Progenitor cell of endocrine pancreas (in vitro differentiated cells): ENCODE results near the gene DDX24. TPM values are rescaled to one million over a fixed set of nuclear protein-coding genes. Genes with fewer than 3 reads are reported as not detected.

Experiments used
- DNase-seq: peaks from one replicate; pipeline ENCODE4 v3.0.0; 2021; ENCODE audit warnings: low spot score; ENCODE audit not compliant: unreplicated experiment
- H3K27ac Mint-ChIP-seq: 2 replicates; pipeline ENCODE4 v1.8.0; 2021; ENCODE audit warnings: mild to moderate bottlenecking, moderate library complexity, mixed read lengths
- H3K27me3 Mint-ChIP-seq: 2 replicates; pipeline ENCODE4 v1.8.0; 2021; ENCODE audit warnings: mixed read lengths
- H3K36me3 Mint-ChIP-seq: 2 replicates; pipeline ENCODE4 v1.8.0; 2022; ENCODE audit warnings: mixed read lengths; ENCODE audit not compliant: insufficient read depth
- H3K4me1 Mint-ChIP-seq: 2 replicates; pipeline ENCODE4 v1.8.0; 2021; ENCODE audit warnings: low read depth, mixed read lengths
- H3K4me3 Mint-ChIP-seq: 2 replicates; pipeline ENCODE4 v1.8.0; 2021; ENCODE audit warnings: low read depth, mild to moderate bottlenecking, moderate library complexity, mixed read lengths
- H3K9me3 Mint-ChIP-seq: 2 replicates; pipeline ENCODE4 v1.8.0; 2021; ENCODE audit warnings: low read depth, mixed read lengths
- total RNA-seq: library from RNA; stranded (reverse); gene quantifications from 2 replicates; pipeline ENCODE4 v1.2.1, GENCODE V29; 2021
- TF ChIP-seq, protein P1 (sequence below): fragments of 200-600 bp; sonication (generic); IDR thresholded peaks from one replicate; pipeline ENCODE4 v1.5.0; 2021; ENCODE audit warnings: antibody characterized with exemption, mild to moderate bottlenecking; ENCODE audit not compliant: unreplicated experiment

The DDX24 gene
- total RNA-seq, 1 donor from 2014 or later: 139 TPM

DNA sequence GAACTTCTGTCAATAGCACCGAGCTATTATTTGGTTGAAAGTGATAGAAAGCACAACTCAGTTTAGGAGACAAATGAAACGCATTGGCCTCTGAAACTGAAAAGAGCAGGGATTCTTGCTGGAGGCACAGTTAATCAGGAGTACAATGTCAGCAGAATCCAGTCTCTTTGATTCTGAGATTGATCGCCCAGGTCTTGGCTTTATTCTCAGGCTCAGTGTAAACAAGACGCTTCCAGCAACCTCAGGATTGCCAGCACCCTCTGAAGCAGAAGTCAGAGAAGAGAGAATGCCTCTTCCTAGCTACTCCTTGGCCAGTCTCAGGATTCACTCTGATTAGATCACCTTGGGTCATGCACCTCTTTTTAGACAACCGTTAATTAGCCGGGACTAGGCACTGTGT lies 66.6 kb downstream of the DDX24 start:
- DNase-seq: no peak
- H3K4me1 Mint-ChIP-seq: peaks cover 7% of the 10 kb centered on the region

DNA sequence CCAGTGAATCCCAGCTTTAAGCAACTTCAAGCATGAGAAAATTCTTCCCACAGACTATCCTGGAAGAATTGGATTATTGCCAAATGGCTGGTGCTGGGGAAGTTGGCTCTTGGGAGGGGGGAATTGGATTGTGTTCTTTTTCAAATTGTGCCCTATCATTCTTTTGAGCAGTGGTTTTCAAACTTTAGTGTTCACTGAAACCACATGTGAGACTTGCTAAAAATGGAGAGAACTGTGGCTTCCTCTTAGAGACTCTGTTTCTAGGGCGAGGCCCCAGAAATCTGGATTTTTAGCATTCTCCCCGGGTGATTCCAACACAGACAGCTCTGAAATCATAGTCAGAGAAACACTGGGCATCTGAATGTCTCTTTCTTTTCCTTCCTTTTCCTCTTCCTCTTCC lies 69.2 kb downstream of the DDX24 start:
- Mint-ChIP-seq H3K36me3 (no peaks in the 10 kb centered on the region), H3K4me1 (peaks cover 5% of the 10 kb centered on the region), H3K4me3 (no peak overlapping the region), H3K9me3 (no peaks in the 10 kb centered on the region), H3K27me3 (peaks cover 20% of the 10 kb centered on the region), H3K27ac (no peak overlapping the region)
- TF ChIP-seq, protein P1, sequence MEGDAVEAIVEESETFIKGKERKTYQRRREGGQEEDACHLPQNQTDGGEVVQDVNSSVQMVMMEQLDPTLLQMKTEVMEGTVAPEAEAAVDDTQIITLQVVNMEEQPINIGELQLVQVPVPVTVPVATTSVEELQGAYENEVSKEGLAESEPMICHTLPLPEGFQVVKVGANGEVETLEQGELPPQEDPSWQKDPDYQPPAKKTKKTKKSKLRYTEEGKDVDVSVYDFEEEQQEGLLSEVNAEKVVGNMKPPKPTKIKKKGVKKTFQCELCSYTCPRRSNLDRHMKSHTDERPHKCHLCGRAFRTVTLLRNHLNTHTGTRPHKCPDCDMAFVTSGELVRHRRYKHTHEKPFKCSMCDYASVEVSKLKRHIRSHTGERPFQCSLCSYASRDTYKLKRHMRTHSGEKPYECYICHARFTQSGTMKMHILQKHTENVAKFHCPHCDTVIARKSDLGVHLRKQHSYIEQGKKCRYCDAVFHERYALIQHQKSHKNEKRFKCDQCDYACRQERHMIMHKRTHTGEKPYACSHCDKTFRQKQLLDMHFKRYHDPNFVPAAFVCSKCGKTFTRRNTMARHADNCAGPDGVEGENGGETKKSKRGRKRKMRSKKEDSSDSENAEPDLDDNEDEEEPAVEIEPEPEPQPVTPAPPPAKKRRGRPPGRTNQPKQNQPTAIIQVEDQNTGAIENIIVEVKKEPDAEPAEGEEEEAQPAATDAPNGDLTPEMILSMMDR: no peak
- DNase-seq: no peak

More for the DNA sequence above, 66.6 kb downstream of the DDX24 start:
- Mint-ChIP-seq H3K4me3 (no peak overlapping the region), H3K9me3 (no peaks in the 10 kb centered on the region), H3K27me3 (peaks cover 24% of the 10 kb centered on the region), H3K36me3 (no peaks in the 10 kb centered on the region), H3K27ac (no peak overlapping the region)
- TF ChIP-seq, protein P1: no peak

DNA sequence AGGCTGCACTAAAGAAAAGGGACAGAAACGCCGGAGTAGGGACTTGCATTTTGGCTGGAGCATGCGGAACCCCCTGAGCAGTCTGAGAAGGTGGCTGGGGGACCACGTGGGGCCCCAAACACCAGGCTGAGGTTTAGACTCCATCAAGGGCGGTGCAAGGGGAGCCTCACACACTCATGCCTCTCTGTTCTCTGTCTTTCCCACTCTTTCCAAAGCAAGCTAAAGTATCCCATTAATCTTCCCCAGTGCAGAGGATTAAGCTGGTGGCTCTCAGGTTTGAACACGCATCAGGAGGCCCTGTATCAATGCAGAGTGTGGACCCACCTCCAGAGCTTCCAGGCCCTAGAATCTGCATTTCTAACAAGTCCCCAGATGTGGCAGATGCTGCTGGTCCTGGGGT lies 70.4 kb downstream of the DDX24 start:
- no peaks in the 10 kb centered on the region for H3K36me3 Mint-ChIP-seq
- no peak overlapping the region for H3K4me3 Mint-ChIP-seq
- peaks cover 17% of the 10 kb centered on the region for H3K27me3 Mint-ChIP-seq
- TF ChIP-seq, protein P1: no peak
- no peak for DNase-seq
- no peaks in the 10 kb centered on the region for H3K9me3 Mint-ChIP-seq
- no peak overlapping the region for H3K27ac Mint-ChIP-seq
- H3K4me1 Mint-ChIP-seq: peaks cover 5% of the 10 kb centered on the region

DNA sequence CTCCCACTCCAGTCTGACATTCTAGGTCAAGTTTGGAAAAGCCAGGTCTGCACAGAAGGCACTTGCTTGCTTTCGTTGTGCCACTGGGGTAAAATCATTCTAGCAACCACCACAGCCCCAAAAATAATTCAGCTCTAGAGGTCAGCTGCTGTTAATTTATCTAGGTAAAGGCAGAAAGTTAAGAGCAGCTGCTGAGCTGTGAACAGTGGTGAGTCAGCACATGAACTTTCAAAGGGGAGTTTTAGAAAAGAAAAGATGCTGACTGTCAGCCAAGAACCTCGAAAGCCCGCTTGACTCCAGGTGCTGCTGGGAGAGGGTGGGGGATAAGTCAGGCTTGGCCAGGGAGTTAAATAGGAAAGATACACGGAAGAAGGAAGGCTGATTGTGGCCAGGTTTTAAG lies 71.2 kb downstream of the DDX24 start:
- no peaks in the 10 kb centered on the region for H3K9me3 Mint-ChIP-seq
- H3K4me1 Mint-ChIP-seq: peaks cover 5% of the 10 kb centered on the region
- no peak for DNase-seq
- TF ChIP-seq, protein P1: no peak
- peaks cover 24% of the 10 kb centered on the region for H3K27me3 Mint-ChIP-seq
- H3K36me3 Mint-ChIP-seq: no peaks in the 10 kb centered on the region
- H3K27ac Mint-ChIP-seq: no peak overlapping the region
- no peak overlapping the region for H3K4me3 Mint-ChIP-seq

DNA sequence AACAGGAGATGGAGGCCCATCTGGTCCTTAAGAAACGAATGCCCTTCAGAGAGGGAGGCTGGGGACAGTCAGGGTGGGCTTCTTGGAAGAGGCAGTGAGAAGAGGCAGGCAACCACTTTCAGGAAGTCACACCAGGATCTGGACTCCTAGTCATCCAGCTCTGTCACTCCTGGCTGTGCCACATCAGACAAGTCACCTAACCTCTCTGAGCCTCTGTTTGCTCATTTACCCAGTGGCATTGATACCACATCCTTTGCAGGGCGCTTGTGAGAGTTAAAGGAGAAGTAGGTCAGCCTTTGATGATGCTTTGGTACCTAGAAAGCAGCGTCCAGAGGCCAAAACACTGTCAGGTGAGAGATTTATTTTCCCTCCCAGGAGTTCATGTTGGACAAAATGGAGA lies 72.8 kb downstream of the DDX24 start:
- Mint-ChIP-seq H3K27me3 (peaks cover 28% of the 10 kb centered on the region), H3K9me3 (no peaks in the 10 kb centered on the region), H3K4me1 (no peaks in the 10 kb centered on the region), H3K4me3 (no peak overlapping the region), H3K36me3 (no peaks in the 10 kb centered on the region), H3K27ac (no peak overlapping the region)
- TF ChIP-seq, protein P1: no peak
- DNase-seq: no peak
